Measurements from ENCODE around the gene C1orf35. TPM values are rescaled to one million over a fixed set of nuclear protein-coding genes. Genes with fewer than 3 reads are reported as not detected.
A peak's percentile ranks its signal among the peaks of the same experiment; 100 is the strongest.

The C1orf35 gene
- total RNA-seq: 19.3 to 20.9 TPM (median 20.2 TPM) in 3 replicates

DNA sequence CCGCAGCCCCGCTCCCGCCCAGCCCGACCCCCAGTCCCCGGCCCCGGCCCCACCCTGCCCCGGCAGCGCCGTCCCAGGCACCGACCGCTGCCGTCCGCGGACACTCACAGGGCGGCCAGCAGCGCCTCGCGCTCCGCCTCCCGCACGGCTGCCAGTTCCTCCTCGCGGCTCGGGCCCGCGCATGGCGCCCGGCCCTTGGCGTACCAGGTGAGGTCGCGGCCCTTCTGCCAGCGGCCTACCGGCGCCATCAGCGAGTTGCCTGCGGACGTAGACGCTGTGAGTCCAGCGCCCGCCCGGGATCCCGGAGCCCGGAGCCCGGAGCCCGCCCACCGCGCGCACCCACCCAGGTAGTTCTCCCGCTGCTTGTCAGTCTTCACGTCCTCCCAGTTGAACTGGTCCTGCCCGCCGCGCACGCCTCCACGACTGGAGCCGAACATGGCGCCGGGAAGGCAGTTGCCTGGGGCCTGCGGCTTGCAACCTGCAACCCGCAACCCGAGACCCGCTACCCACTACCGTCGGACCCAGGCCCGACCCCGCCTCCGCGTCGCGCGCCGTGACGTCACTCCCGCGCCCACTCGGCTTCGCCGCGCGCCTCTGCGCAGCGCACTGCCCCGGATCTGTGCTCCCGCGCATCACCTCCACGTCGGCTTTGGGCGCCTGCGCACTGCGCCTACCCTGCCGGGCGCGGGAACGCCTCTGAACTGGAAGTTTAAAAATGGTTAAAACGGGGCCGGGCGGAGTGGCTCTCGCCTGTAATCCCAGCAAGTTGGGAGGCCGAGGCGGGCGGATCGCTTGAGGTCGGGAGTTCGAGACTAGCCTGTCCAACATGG is at the start of gene C1orf35:
Gene C1orf35, minus strand, starts transcription at position 535 of the 830 bp plus-strand sequence. Its CDS starts 98 bp downstream, at position 437.
- Mint-ChIP-seq H3K9me3 (no peaks in the 10 kb centered on the region), H3K36me3 (peaks cover 12% of the 10 kb centered on the region), H3K27me3 (ENCODE audit: low read depth) (no peaks in the 10 kb centered on the region), H3K4me3 (peak within 1 kb of the TSS; percentile 92), H3K27ac (peak within 1 kb of the TSS; percentile 97), H3K4me1 (peaks cover 18% of the 10 kb centered on the region)
- DNase-seq (ENCODE audit: low spot score in 2 of 2, unreplicated experiment in 2 of 2): peak; percentile 90 to 96
- TF ChIP-seq, protein P1, sequence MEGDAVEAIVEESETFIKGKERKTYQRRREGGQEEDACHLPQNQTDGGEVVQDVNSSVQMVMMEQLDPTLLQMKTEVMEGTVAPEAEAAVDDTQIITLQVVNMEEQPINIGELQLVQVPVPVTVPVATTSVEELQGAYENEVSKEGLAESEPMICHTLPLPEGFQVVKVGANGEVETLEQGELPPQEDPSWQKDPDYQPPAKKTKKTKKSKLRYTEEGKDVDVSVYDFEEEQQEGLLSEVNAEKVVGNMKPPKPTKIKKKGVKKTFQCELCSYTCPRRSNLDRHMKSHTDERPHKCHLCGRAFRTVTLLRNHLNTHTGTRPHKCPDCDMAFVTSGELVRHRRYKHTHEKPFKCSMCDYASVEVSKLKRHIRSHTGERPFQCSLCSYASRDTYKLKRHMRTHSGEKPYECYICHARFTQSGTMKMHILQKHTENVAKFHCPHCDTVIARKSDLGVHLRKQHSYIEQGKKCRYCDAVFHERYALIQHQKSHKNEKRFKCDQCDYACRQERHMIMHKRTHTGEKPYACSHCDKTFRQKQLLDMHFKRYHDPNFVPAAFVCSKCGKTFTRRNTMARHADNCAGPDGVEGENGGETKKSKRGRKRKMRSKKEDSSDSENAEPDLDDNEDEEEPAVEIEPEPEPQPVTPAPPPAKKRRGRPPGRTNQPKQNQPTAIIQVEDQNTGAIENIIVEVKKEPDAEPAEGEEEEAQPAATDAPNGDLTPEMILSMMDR (IDR thresholded peaks at IDR 0.05; ENCODE audit: unreplicated experiment): no peak

DNA sequence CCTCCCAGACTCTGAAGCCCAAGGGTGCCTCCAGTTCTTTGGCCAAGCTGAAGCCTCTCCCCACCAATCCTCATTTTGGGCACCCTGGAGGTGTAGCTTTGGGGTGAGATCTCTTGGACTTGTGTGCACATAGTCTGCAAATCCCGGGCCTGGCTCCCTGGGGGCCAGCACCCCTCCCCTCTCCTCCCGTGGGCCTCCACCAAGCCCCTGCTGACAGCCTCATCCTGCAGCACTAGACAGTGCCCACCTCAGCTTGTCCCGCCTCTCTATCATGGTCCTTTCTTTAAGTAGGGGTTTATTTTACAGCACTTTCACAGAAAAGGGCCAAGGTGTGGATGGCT is 49.8 kb upstream of the C1orf35 start:
- H3K27me3 Mint-ChIP-seq (ENCODE audit: low read depth): no peaks in the 10 kb centered on the region
- peaks cover 7% of the 10 kb centered on the region for H3K4me1 Mint-ChIP-seq

DNA sequence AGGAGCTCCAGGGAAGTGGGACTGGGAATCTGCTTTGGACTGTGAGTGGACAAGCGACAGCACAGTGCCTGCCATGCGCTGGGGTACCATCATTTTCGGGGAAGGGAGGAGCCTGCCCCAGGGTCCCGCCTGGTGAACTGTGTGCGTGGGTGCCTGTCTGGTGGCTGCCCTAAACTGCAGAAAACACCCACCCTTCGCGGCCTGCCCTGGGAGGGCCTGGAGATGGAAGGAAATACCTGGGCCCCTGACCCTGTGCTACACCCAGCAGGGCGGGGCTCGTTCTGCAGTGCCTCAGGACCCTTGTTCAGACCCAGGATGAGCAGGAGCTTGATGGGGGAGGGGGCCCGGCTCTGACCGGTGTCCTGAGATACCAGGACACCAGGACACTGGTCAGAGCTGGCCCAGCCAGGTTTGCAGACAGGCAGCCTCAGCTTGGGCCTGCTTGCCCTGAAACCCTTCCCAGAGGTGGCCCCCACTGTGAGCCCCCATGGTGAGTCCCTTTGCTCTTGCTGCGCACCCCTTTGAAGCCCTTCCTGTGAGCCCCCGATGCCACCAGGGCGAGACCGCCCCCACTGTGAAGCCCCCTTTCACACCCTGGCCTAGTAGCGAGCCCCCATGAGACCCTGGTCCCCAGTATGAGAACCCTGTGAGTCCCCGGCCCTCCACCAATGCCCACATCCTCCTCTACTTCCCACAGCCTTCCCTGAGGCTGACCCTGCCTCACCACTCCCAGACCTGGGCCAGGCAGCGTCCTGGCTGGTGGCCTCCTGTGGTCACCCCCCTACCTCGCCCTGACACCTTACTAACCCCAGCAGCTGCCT is 49.2 kb upstream of the C1orf35 start:
- H3K4me1 Mint-ChIP-seq: peaks cover 7% of the 10 kb centered on the region
- H3K9me3 Mint-ChIP-seq: no peaks in the 10 kb centered on the region
- TF ChIP-seq, protein P1 (IDR thresholded peaks at IDR 0.05; ENCODE audit: unreplicated experiment): no peak
- H3K27ac Mint-ChIP-seq: peak overlapping the region; percentile 30
- no peaks in the 10 kb centered on the region for H3K27me3 Mint-ChIP-seq (ENCODE audit: low read depth)
- DNase-seq (ENCODE audit: low spot score in 2 of 2, unreplicated experiment in 2 of 2): no peak
- H3K4me3 Mint-ChIP-seq: no peak overlapping the region
- H3K36me3 Mint-ChIP-seq: no peaks in the 10 kb centered on the region

More for the DNA sequence above, 49.8 kb upstream of the C1orf35 start:
- H3K27ac Mint-ChIP-seq: peak overlapping the region; percentile 11
- DNase-seq (ENCODE audit: low spot score in 2 of 2, unreplicated experiment in 2 of 2): no peak
- no peaks in the 10 kb centered on the region for H3K36me3 Mint-ChIP-seq
- no peaks in the 10 kb centered on the region for H3K9me3 Mint-ChIP-seq
- TF ChIP-seq, protein P1 (IDR thresholded peaks at IDR 0.05; ENCODE audit: unreplicated experiment): no peak
- H3K4me3 Mint-ChIP-seq: no peak overlapping the region

DNA sequence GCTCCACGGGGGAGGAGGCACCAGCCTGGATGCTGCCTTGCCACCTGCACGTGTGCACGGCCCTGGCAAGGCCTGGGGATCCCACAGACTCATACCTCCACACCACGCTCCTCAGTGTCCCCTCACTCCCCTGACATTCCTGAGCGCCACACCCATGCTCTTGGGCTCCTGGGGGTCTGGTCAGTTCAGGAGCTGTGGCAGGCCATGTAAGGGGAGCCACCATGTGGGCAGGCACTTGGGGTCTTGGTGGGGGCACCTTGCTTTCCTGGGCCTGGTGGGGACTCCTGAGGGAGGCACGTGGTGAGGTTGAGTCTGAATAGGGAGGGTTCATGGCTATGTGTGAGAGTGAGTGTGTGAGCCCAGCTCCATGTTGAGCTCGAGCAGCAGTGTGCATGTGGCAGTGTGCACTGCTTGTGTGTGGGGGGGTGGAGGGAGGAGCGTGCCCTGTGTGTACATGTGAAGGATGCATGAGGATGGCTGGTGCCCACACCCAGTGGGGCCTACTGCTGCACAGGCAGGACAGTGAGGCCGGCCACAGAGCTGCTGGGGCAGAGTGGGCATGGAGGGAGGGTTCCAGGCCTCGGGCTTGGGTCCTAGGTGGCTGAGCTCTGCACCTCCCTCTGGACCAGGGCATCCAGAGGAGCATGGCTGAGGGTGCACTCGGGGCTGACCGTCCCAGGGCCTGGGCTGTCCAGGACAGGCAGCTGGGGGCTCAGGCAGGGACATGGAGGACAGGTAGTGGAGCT is 48.2 kb upstream of the C1orf35 start:
- TF ChIP-seq, protein P1 (IDR thresholded peaks at IDR 0.05; ENCODE audit: unreplicated experiment): no peak
- H3K4me3 Mint-ChIP-seq: no peak overlapping the region
- DNase-seq (ENCODE audit: low spot score in 2 of 2, unreplicated experiment in 2 of 2): no peak
- peaks cover 7% of the 10 kb centered on the region for H3K4me1 Mint-ChIP-seq
- peak overlapping the region; percentile 72 for H3K27ac Mint-ChIP-seq
- H3K36me3 Mint-ChIP-seq: no peaks in the 10 kb centered on the region
- no peaks in the 10 kb centered on the region for H3K9me3 Mint-ChIP-seq
- H3K27me3 Mint-ChIP-seq (ENCODE audit: low read depth): no peaks in the 10 kb centered on the region

DNA sequence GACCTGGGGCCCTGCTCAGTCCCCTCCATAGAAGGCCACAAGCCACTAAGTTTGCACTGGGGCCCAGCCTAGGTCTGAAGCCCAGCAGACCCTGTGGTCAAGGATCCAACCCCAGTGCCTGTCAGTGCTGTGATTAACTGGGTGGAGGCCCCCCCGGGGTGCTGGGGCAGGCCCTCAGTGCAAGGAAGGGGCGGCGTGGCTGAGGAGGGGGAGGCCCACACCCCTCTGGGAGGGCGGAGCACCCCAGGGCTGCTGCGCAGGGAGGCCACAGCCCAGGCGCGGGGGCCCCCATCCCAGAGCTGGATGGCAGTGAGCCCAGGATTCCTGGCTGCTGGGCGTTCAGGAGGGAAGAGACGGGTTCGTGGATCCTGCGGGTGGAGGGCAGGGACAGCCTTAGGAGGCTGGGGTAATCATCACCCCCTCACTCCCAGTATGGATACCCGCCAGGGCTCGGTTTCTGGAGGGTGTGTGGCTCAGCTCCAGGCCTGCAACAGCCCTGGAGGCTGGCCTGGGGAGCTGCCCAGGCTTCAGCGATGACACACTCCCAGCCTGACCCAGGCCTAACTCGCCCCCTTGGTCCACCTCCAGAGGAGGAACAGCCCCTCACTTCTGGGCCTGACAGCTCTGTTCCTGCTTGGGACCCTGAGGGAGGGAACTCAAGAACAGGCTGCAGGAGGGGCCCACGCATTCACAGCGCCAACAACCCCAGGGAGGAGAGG is 47.5 kb upstream of the C1orf35 start:
- TF ChIP-seq, protein P1 (IDR thresholded peaks at IDR 0.05; ENCODE audit: unreplicated experiment): no peak
- Mint-ChIP-seq H3K27ac (peak overlapping the region; percentile 39), H3K4me1 (peaks cover 7% of the 10 kb centered on the region), H3K9me3 (no peaks in the 10 kb centered on the region), H3K27me3 (ENCODE audit: low read depth) (no peaks in the 10 kb centered on the region), H3K36me3 (no peaks in the 10 kb centered on the region), H3K4me3 (no peak overlapping the region)
- DNase-seq (ENCODE audit: low spot score in 2 of 2, unreplicated experiment in 2 of 2): peak in 1 of 2 experiments; percentile 21

Measured in mesothelial cell of epicardium (in vitro differentiated cells).